Left colon (tissue), 2 donors: ENCODE results near the gene OR2M2. TPM values are rescaled to one million over a fixed set of nuclear protein-coding genes. Genes with fewer than 3 reads are reported as not detected.

Experiments
- ATAC-seq: fragments of 200-7000 bp; cut with Tn5 transposase; one replicate; pipeline ENCODE4 v1.9.1; 2020; ENCODE audit warnings: mild to moderate bottlenecking, moderate library complexity
- DNase-seq, 2 donors: peaks; one replicate each; pipeline ENCODE4 v3.0.0-alpha.2; 2020
- intact Hi-C, 2 donors: fragments of 100-400 bp; cut with DNase I in 1 of 2; cut with micrococcal nuclease in 1 of 2; formaldehyde crosslinking; loops; one replicate each; pipeline versions ENCODE4 v1.11.2 to v1.14.0; 2022; cut with DNase I, micrococcal nuclease
- long read RNA-seq: library from polyadenylated mRNA; unstranded; transcript quantifications from one replicate; pipeline ENCODE4 v2.0.0, GENCODE V29; 2021
- total RNA-seq, 2 donors: library from RNA; stranded (reverse); fragmentation: NEBNext Ultra II Directional; extraction: Animal tissue kit (Norgen Biotek cat#: 25700); gene quantifications; one replicate each; pipeline ENCODE4 v1.2.1, GENCODE V29; 2021
- donor health status: DM: no; HTN: no; CAD: no.
- donor health status: DM: yes; HTN: yes; CAD: no.

The OR2M2 gene
- not detected for total RNA-seq
- long read RNA-seq, result 0 reads

GRCh38 chr1:248174521-248174920, at the start of gene OR2M2:
Gene OR2M2 (plus strand): TSS chr1:248174821. CDS start chr1:248179986, 5,165 bp downstream.
- intact Hi-C loops, result no loop called here
- ATAC-seq (no peak), DNase-seq (no peak)

GRCh38 chr1:248127653-248128052, 47.0 kb upstream of the OR2M2 start:
- intact Hi-C loops, result no loop called here
- no peak for DNase-seq
- no peak for ATAC-seq

- ATAC-seq, result no peak
- DNase-seq, result no peak
- intact Hi-C loops, result no loop called here
Observed at GRCh38 chr1:248136811-248137210, 37.8 kb upstream of the OR2M2 start.

- DNase-seq (no peak), ATAC-seq (no peak)
- intact Hi-C loops, result no loop called here
Observed at GRCh38 chr1:248140846-248141245, 33.8 kb upstream of the OR2M2 start.

GRCh38 chr1:248143311-248143710, 31.3 kb upstream of the OR2M2 start:
- DNase-seq, result no peak
- ATAC-seq, result no peak
- intact Hi-C loops, result no loop called here

GRCh38 chr1:248144513-248145198, 30.0 kb upstream of the OR2M2 start, which contains the start of gene OR2M5:
Gene OR2M5 (plus strand): TSS chr1:248145148. CDS start chr1:248145148, 0 bp downstream.
- no peak for DNase-seq
- no peak for ATAC-seq
- intact Hi-C loops, result no loop called here

GRCh38 chr1:248152056-248152827, 22.4 kb upstream of the OR2M2 start:
- intact Hi-C loops, result no loop called here
- ATAC-seq (no peak), DNase-seq (no peak)

- DNase-seq, result no peak
- intact Hi-C loops, result no loop called here
- no peak for ATAC-seq
Observed at GRCh38 chr1:248155927-248156326, 18.7 kb upstream of the OR2M2 start.

- DNase-seq (no peak), ATAC-seq (no peak)
- intact Hi-C loops, result no loop called here
Observed at GRCh38 chr1:248158758-248159157, 15.9 kb upstream of the OR2M2 start.

- ATAC-seq (no peak), DNase-seq (no peak)
- intact Hi-C loops, result no loop called here
Observed at GRCh38 chr1:248164031-248164430, 10.6 kb upstream of the OR2M2 start.

- no peak for DNase-seq
- intact Hi-C loops, result no loop called here
- ATAC-seq, result no peak
Observed at GRCh38 chr1:248165186-248165585, 9.4 kb upstream of the OR2M2 start.

- DNase-seq (no peak), ATAC-seq (no peak)
- intact Hi-C loops, result no loop called here
Observed at GRCh38 chr1:248183996-248184395, 9.4 kb downstream of the OR2M2 start.

GRCh38 chr1:248187363-248187762, 12.7 kb downstream of the OR2M2 start:
- intact Hi-C loops, result no loop called here
- no peak for ATAC-seq
- DNase-seq, result no peak

- intact Hi-C loops, result no loop called here
- no peak for ATAC-seq
- DNase-seq, result no peak
Observed at GRCh38 chr1:248189026-248189425, 14.4 kb downstream of the OR2M2 start.

- ATAC-seq (no peak), DNase-seq (no peak)
- intact Hi-C loops, result no loop called here
Observed at GRCh38 chr1:248194117-248194516, 19.5 kb downstream of the OR2M2 start.

- DNase-seq (no peak), ATAC-seq (no peak)
- intact Hi-C loops, result no loop called here
Observed at GRCh38 chr1:248196965-248197364, 22.3 kb downstream of the OR2M2 start, which contains the start of gene OR2M3. Gene OR2M3 (plus strand): TSS chr1:248197265. CDS start chr1:248203068, 5,803 bp downstream.

- ATAC-seq (no peak), DNase-seq (no peak)
- intact Hi-C loops, result no loop called here
Observed at GRCh38 chr1:248215880-248216279, 41.3 kb downstream of the OR2M2 start.

- intact Hi-C loops, result no loop called here
- ATAC-seq (no peak), DNase-seq (no peak)
Observed at GRCh38 chr1:248225537-248225936, 50.9 kb downstream of the OR2M2 start.

GRCh38 chr1:248229360-248229908, 54.8 kb downstream of the OR2M2 start:
- ATAC-seq (no peak), DNase-seq (no peak)
- intact Hi-C loops, result no loop called here
